Immature natural killer cell (primary cell): ENCODE data around the gene PABPN1. TPM values are rescaled to one million over a fixed set of nuclear protein-coding genes. Genes with fewer than 3 reads are reported as not detected.
"Not testable (repeated sequence)": the region's sequence is repeated elsewhere in the genome, so short reads cannot be mapped to it uniquely, and the experiment has no call there.

ENCODE experiments used
- DNase-seq, 3 donors: peaks; one replicate each; pipeline ENCODE4 v3.0.0; 2022; ENCODE audit warnings: mixed read lengths in 1 of 3
- H3K27ac Mint-ChIP-seq, 6 donors: one replicate each; pipeline ENCODE4 v1.8.0; 2020; ENCODE audit warnings: mixed read lengths in 6 of 6, mild to moderate bottlenecking in 5 of 6, inconsistent platforms in 4 of 6, moderate library complexity in 3 of 6
- H3K27me3 Mint-ChIP-seq, 3 donors: one replicate each; pipeline ENCODE4 v1.8.0; 2020 to 2021; ENCODE audit warnings: low read depth in 3 of 3, mild to moderate bottlenecking in 3 of 3, mixed read lengths in 3 of 3, moderate library complexity in 3 of 3, inconsistent platforms in 1 of 3
- H3K36me3 Mint-ChIP-seq, 3 donors: one replicate each; pipeline ENCODE4 v1.8.0; 2020; ENCODE audit warnings: mixed read lengths in 3 of 3, inconsistent platforms in 2 of 3, mild to moderate bottlenecking in 2 of 3
- H3K4me1 Mint-ChIP-seq, 2 donors: one replicate each; pipeline ENCODE4 v1.8.0; 2020; ENCODE audit warnings: inconsistent platforms in 2 of 2, mild to moderate bottlenecking in 2 of 2, mixed read lengths in 2 of 2, moderate library complexity in 1 of 2
- H3K4me3 Mint-ChIP-seq, 5 donors: one replicate each; pipeline ENCODE4 v1.8.0; 2020; ENCODE audit warnings: mild to moderate bottlenecking in 5 of 5, mixed read lengths in 5 of 5, inconsistent platforms in 3 of 5, moderate library complexity in 3 of 5
- H3K9me3 Mint-ChIP-seq, 6 donors: one replicate each; pipeline ENCODE4 v1.8.0; 2020; ENCODE audit warnings: mild to moderate bottlenecking in 6 of 6, mixed read lengths in 6 of 6, inconsistent platforms in 4 of 6, moderate library complexity in 3 of 6
- polyA plus RNA-seq, 3 donors: library from polyadenylated mRNA; unstranded; fragments of 300-500 nt; fragmentation: Illumina TruSeq; gene quantifications; one replicate each; pipeline ENCODE4 v1.2.3, GENCODE V29; 2021

The PABPN1 gene
- 100 to 1,000 TPM in 2 of 3 donors, 10 to 100 TPM in 1; 86.2 to 114 (median 113) TPM for polyA plus RNA-seq

DNA sequence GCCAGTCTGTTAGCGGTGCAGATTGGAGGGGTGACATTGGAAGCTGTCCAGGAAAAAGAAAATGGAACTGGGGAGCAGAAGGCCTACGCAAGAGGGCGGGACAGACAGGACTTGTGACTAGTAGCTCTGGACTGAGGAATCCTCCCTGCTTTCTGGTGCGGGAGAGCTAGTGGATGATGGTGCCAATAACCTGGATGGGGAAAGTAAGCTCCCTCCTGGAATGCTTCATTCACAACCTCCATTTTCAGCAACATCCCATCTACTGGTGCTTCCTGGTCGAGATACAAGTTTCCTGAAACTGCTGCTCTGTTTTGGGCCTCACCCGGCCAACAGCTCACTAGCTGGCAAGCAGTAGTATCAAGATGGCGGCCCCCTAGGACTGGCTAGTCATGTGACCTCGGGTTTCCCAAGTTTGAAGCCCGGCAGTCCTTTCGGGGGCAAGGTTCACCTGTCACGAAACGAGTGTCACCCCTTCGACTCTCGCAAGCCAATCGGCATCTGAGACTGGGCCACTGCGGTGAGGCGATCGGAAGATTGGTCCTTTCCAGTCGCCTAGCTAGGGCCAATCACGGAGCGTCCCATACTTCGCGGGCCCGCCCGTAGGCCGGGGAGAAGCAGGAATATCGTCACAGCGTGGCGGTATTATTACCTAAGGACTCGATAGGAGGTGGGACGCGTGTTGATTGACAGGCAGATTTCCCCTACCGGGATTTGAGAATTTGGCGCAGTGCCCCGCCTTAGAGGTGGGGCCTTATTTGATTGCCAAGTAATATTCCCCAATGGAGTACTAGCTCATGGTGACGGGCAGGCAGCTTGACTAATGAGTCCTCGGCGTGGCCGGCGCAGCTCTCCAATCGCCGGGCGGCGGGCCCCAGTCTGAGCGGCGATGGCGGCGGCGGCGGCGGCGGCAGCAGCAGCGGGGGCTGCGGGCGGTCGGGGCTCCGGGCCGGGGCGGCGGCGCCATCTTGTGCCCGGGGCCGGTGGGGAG lies at the start of gene PABPN1:
Gene PABPN1 (plus strand): TSS at position 874 of the 988 bp plus-strand sequence. CDS start 13 bp downstream, at position 887.
- no peaks in the 10 kb centered on the region for H3K9me3 Mint-ChIP-seq
- H3K27me3 Mint-ChIP-seq: peaks cover 6 to 13% (median 7%) of the 10 kb centered on the region in 3 donors
- peak; percentile 98 to 99 (median 99) for DNase-seq
- H3K4me3 Mint-ChIP-seq: peak within 1 kb of the TSS; percentile 90 to 93 (median 91)
- peaks cover 27 to 36% of the 10 kb centered on the region in 2 donors for H3K4me1 Mint-ChIP-seq
- H3K27ac Mint-ChIP-seq: peak within 1 kb of the TSS; percentile 97 to 100 (median 98)
- peaks cover 8 to 20% (median 10%) of the 10 kb centered on the region in 3 donors for H3K36me3 Mint-ChIP-seq

DNA sequence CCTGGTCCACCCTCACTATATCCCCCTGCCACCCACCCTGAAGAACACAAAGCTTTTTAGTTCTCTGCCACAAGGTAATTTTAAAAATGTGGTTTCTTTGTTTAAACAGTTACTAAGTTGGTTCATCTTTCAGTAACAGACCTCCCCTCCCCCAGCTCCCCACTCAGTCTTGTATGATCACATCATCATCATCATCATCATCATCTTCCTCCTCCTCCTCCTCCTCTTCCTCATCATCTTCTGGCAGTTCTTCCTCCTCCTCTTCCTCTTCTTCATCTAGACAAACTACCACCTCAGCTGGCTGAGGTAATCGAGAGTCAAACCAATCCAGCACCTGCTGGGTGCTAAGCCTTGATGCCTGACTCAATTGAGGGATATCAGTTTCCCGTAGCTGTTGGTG lies 45.8 kb upstream of the PABPN1 start:
- H3K36me3 Mint-ChIP-seq: peaks cover 0 to 12% (median 8%) of the 10 kb centered on the region in 3 donors
- H3K9me3 Mint-ChIP-seq: no peaks in the 10 kb centered on the region
- H3K27me3 Mint-ChIP-seq: peaks cover 0 to 8% (median 2%) of the 10 kb centered on the region in 3 donors
- no peaks in the 10 kb centered on the region for H3K4me1 Mint-ChIP-seq
- H3K27ac Mint-ChIP-seq: no peak overlapping the region
- no peak overlapping the region for H3K4me3 Mint-ChIP-seq
- DNase-seq: no peak

DNA sequence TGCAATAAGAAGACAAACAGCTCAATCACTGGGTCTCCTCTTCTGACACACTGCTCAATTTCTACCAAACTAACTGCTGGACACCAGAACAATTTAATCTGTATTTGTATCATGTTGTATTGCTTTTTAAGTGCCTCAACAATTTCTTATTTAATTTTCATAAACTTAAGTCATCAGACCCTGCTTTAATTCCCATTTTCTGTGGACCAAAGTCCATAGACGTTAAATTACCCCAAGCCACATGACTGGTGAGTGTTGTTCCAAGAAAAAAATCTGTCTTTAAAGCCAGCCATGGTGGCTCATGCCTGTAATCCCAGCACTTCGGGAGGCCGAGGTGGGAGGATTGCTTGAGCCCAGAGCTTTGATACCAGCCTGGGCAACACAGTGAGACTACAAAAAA lies 44.1 kb upstream of the PABPN1 start:
- Mint-ChIP-seq H3K36me3 (peaks cover 0 to 12% (median 8%) of the 10 kb centered on the region in 3 donors), H3K9me3 (no peaks in the 10 kb centered on the region), H3K4me3 (no peak overlapping the region), H3K4me1 (peaks cover 0 to 2% of the 10 kb centered on the region in 2 donors), H3K27ac (peak overlapping the region in 1 of 6 donors; percentile 17), H3K27me3 (peaks cover 0 to 16% (median 2%) of the 10 kb centered on the region in 3 donors)
- DNase-seq: no peak

GRCh38 chr14:23277928-23278327 lies 43.3 kb upstream of the PABPN1 start:
- Mint-ChIP-seq H3K36me3 (peaks cover 0 to 12% (median 8%) of the 10 kb centered on the region in 3 donors), H3K27ac (peak overlapping the region in 1 of 6 donors; percentile 17), H3K27me3 (peaks cover 0 to 16% (median 2%) of the 10 kb centered on the region in 3 donors)
- H3K9me3 Mint-ChIP-seq, H3K4me3 Mint-ChIP-seq, DNase-seq, H3K4me1 Mint-ChIP-seq: not testable (repeated sequence)

- peak overlapping the region in 1 of 6 donors; percentile 65 for H3K27ac Mint-ChIP-seq
- no peaks in the 10 kb centered on the region for H3K36me3 Mint-ChIP-seq
- peaks cover 16 to 21% of the 10 kb centered on the region in 2 donors for H3K4me1 Mint-ChIP-seq
- H3K4me3 Mint-ChIP-seq: no peak overlapping the region
- peaks cover 0 to 20% (median 5%) of the 10 kb centered on the region in 3 donors for H3K27me3 Mint-ChIP-seq
- no peak for DNase-seq
- no peaks in the 10 kb centered on the region for H3K9me3 Mint-ChIP-seq
These were observed 40.0 kb upstream of the PABPN1 start for GRCh38 chr14:23281247-23281646.

- no peaks in the 10 kb centered on the region for H3K36me3 Mint-ChIP-seq
- DNase-seq: no peak
- peak overlapping the region; percentile 85 to 99 (median 96) for H3K4me3 Mint-ChIP-seq
- peak overlapping the region; percentile 83 to 94 (median 88) for H3K27ac Mint-ChIP-seq
- H3K27me3 Mint-ChIP-seq: peaks cover 0 to 17% (median 3%) of the 10 kb centered on the region in 3 donors
- H3K4me1 Mint-ChIP-seq: peaks cover 23 to 28% of the 10 kb centered on the region in 2 donors
- no peaks in the 10 kb centered on the region for H3K9me3 Mint-ChIP-seq
These were observed 36.4 kb upstream of the PABPN1 start for GRCh38 chr14:23284654-23285529.

- Mint-ChIP-seq H3K4me3 (peak overlapping the region; percentile 85 to 99 (median 96)), H3K27ac (peak overlapping the region; percentile 83 to 94 (median 88)), H3K9me3 (no peaks in the 10 kb centered on the region), H3K4me1 (peaks cover 23 to 28% of the 10 kb centered on the region in 2 donors), H3K36me3 (no peaks in the 10 kb centered on the region), H3K27me3 (peaks cover 0 to 11% (median 3%) of the 10 kb centered on the region in 3 donors)
- no peak for DNase-seq
These were observed 35.7 kb upstream of the PABPN1 start for GRCh38 chr14:23285530-23286019.

GRCh38 chr14:23286020-23286901 lies 35.0 kb upstream of the PABPN1 start, which contains the start of gene HOMEZ:
Gene HOMEZ, minus strand, starts transcription at chr14:23286132. Its CDS starts 180 bp downstream, at chr14:23285952.
- Mint-ChIP-seq H3K9me3 (no peaks in the 10 kb centered on the region), H3K4me1 (peaks cover 21 to 28% of the 10 kb centered on the region in 2 donors), H3K27me3 (peaks cover 0 to 8% (median 3%) of the 10 kb centered on the region in 3 donors), H3K27ac (peak within 1 kb of the TSS; percentile 88 to 99 (median 95)), H3K4me3 (peak within 1 kb of the TSS; percentile 92 to 99 (median 96)), H3K36me3 (no peaks in the 10 kb centered on the region)
- peak; percentile 95 to 96 (median 96) for DNase-seq

GRCh38 chr14:23286902-23287479 lies 34.3 kb upstream of the PABPN1 start:
- Mint-ChIP-seq H3K36me3 (no peaks in the 10 kb centered on the region), H3K4me3 (peak overlapping the region; percentile 92 to 99 (median 96)), H3K9me3 (no peaks in the 10 kb centered on the region), H3K4me1 (peaks cover 21 to 28% of the 10 kb centered on the region in 2 donors), H3K27me3 (peaks cover 0 to 9% (median 3%) of the 10 kb centered on the region in 3 donors), H3K27ac (peak overlapping the region; percentile 88 to 99 (median 95))
- no peak for DNase-seq

DNA sequence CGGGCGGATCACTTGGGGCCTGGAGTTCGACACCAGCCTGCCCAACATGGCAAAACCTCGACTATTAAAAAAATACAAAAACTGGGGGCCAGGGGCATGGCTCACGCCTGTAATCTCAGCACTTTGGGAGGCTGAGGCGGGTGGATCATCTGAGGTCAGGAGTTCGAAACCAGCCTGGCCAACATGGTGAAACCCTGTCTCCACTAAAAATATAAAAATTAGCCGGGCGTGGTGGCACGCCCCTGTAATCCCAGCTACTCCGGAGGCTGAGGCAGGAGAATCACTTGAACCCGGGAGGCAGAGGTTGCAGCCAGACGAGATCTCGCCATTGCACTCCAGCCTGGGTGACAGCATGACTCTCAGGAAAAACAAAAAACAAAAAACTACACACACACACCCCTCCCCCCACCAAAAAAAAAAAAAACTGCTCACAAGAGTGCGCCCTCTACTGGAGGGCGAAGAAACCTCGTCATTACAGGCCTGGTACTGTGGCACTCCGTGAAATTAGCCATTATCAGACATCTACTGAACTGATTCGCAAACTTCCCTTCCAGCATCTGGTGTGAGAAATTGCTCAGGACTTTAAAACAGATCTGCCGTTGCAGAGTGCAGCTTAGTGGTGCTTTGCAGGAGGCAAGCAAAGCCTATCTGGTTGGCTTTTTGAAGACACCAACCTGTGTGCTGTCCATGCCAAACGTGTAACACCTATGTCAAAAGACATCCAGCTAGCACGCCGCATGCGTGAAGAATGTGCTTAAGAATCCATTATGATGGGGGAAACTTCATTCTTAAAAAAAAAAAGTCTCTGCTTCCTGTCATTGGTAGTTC lies 26.3 kb upstream of the PABPN1 start:
- DNase-seq: peak; percentile 60 to 73 (median 63)
- H3K9me3 Mint-ChIP-seq: no peaks in the 10 kb centered on the region
- peaks cover 10 to 23% of the 10 kb centered on the region in 2 donors for H3K4me1 Mint-ChIP-seq
- H3K4me3 Mint-ChIP-seq: peak overlapping the region in 3 of 5 donors; percentile 18 to 37 (median 33)
- H3K27me3 Mint-ChIP-seq: peaks cover 10 to 22% (median 18%) of the 10 kb centered on the region in 3 donors
- peak overlapping the region; percentile 12 to 89 (median 66) for H3K27ac Mint-ChIP-seq
- H3K36me3 Mint-ChIP-seq: peaks cover 0 to 4% (median 0%) of the 10 kb centered on the region in 3 donors

DNA sequence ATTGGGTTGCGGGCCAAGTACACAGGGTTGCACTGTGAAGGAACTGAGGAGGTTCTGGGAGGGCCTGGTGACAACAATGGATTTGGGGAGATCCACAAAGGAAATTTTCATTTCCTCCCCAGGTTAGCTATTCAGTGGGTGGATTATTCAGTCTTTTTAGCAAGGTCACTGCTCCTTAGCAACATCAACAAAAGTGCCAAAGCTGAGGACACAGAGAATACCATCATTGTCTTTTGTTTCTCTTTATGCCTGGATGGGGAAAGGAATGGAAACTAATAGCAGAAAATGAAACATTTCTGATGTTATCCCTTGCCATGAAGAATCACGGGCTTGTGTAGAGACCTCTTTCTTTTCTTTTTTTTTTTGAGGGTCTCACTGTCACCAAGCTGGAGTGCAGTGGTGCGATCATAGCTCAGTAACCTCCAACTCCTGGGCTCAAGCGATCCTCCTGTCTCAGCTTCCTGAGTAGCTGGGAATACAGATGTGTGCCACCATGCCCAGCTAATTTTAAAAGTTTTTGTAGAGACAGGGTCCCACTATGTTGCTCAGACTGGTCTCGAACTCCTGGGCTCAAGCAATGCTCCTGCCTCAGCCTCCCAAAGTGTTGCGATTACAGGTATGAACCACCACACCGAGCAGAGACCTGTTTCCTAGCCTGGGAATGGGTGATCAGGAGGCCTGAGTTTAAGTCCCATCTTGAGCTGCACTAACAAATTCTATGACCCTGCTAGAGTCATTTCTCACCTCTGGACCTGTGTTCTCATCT lies 25.1 kb upstream of the PABPN1 start:
- no peak for DNase-seq
- Mint-ChIP-seq H3K27ac (peak overlapping the region in 2 of 6 donors; percentile 54 to 66), H3K36me3 (peaks cover 0 to 4% (median 0%) of the 10 kb centered on the region in 3 donors), H3K27me3 (peaks cover 10 to 20% (median 18%) of the 10 kb centered on the region in 3 donors), H3K4me1 (peaks cover 21 to 35% of the 10 kb centered on the region in 2 donors), H3K9me3 (no peaks in the 10 kb centered on the region), H3K4me3 (no peak overlapping the region)
